Kidney epithelial cell (primary cell): ENCODE data around the gene TMEM229B. TPM values are rescaled to one million over a fixed set of nuclear protein-coding genes. Genes with fewer than 3 reads are reported as not detected.

Experiments
- DNase-seq: peaks from one replicate; pipeline ENCODE4 v3.0.0-alpha.2; 2010; ENCODE audit warnings: low read depth
- H3K27me3 ChIP-seq: 2 replicates; pipeline ENCODE4 v1.6.0; 2011; ENCODE audit warnings: low read length; ENCODE audit not compliant: control insufficient read depth, insufficient read depth
- H3K36me3 ChIP-seq: 2 replicates; pipeline ENCODE4 v1.5.1; 2011; ENCODE audit warnings: low read length; ENCODE audit not compliant: control insufficient read depth, insufficient read depth
- H3K4me3 ChIP-seq: 2 replicates; pipeline ENCODE4 v1.5.1; 2011; ENCODE audit warnings: low read depth, mild to moderate bottlenecking, control low read depth, low read length
- total RNA-seq: library from RNA; depleted of rRNA; stranded (reverse); fragments of >200 nt; gene quantifications from 2 replicates; pipeline ENCODE4 v1.2.3, GENCODE V29; 2015
- TF ChIP-seq, protein P1 (sequence below): IDR thresholded peaks from 2 replicates; pipeline ENCODE4 v1.5.1; 2011; ENCODE audit warnings: mild to moderate bottlenecking, moderate library complexity, low read length, control low read depth, inconsistent platforms; ENCODE audit not compliant: insufficient read depth, poor library complexity, severe bottlenecking

The TMEM229B gene
- 0.21 and 0.41 TPM in 2 replicates for total RNA-seq

- H3K36me3 ChIP-seq, result no peaks in the 10 kb centered on the region
- no peak for DNase-seq
- TF ChIP-seq, protein P1, sequence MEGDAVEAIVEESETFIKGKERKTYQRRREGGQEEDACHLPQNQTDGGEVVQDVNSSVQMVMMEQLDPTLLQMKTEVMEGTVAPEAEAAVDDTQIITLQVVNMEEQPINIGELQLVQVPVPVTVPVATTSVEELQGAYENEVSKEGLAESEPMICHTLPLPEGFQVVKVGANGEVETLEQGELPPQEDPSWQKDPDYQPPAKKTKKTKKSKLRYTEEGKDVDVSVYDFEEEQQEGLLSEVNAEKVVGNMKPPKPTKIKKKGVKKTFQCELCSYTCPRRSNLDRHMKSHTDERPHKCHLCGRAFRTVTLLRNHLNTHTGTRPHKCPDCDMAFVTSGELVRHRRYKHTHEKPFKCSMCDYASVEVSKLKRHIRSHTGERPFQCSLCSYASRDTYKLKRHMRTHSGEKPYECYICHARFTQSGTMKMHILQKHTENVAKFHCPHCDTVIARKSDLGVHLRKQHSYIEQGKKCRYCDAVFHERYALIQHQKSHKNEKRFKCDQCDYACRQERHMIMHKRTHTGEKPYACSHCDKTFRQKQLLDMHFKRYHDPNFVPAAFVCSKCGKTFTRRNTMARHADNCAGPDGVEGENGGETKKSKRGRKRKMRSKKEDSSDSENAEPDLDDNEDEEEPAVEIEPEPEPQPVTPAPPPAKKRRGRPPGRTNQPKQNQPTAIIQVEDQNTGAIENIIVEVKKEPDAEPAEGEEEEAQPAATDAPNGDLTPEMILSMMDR, result no peak
- no peaks in the 10 kb centered on the region for H3K27me3 ChIP-seq
- H3K4me3 ChIP-seq, result no peak within 1 kb of the TSS
Measured at GRCh38 chr14:67487937-67488893, at the start of gene TMEM229B. TSS of gene TMEM229B (minus strand) at chr14:67488721. CDS start at chr14:67473923, 14,798 bp downstream.

- no peaks in the 10 kb centered on the region for H3K27me3 ChIP-seq
- no peak for DNase-seq
- TF ChIP-seq, protein P1, result no peak
- no peaks in the 10 kb centered on the region for H3K36me3 ChIP-seq
- no peak overlapping the region for H3K4me3 ChIP-seq
Measured at GRCh38 chr14:67537736-67538135, 49.2 kb upstream of the TMEM229B start.

GRCh38 chr14:67536087-67536486, 47.6 kb upstream of the TMEM229B start:
- no peak for DNase-seq
- TF ChIP-seq, protein P1, result no peak
- H3K27me3 ChIP-seq, result no peaks in the 10 kb centered on the region
- H3K4me3 ChIP-seq, result no peak overlapping the region
- no peaks in the 10 kb centered on the region for H3K36me3 ChIP-seq

- H3K36me3 ChIP-seq, result no peaks in the 10 kb centered on the region
- peak overlapping the region; percentile 71 for H3K4me3 ChIP-seq
- H3K27me3 ChIP-seq, result no peaks in the 10 kb centered on the region
- DNase-seq, result no peak
- TF ChIP-seq, protein P1, result no peak
Measured at GRCh38 chr14:67533754-67534085, 45.2 kb upstream of the TMEM229B start.

DNA sequence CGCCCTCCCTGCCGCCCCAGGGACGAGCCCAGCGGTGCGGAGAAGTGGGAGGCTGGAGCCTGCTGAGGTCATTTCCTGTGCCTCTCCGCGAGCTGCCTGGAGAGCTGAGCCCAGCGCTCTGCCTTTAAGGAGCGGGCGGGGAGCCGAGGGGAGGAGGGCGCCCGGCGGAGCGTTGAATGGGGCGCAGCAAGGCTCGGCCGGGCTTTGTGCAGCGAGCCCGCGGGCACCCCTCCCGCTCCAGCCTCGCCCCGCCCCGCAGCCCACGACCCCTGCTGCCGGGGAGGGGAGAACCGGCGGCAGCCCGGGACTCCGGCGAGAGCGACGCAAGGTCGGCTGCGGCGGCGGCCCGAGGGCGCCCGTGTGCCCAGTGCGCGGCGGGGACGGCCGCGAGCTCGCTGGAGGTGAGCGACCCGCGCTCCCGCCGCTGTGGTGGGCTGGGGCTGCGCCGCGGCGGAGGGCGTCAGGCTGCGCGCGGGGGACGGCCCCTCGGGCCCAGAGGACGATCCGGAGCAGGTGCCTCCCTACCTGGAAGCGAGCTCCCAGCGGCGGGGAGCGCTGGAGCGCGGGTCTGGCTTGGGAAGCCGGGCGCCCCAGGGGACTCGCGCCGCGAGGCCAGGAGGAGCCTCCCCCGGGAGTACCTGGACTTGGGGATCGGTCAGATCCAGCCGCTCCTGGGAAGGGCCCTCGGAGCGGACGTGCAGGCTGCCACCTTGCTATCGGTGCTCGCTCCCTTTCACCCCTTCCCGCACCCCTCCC, 44.7 kb upstream of the TMEM229B start, which contains the start of gene PLEKHH1:
TSS of gene PLEKHH1 (plus strand) at position 293 of the 756 bp plus-strand sequence. CDS start 8,578 bp downstream, outside the sequence.
- Histone ChIP-seq H3K27me3 (no peaks in the 10 kb centered on the region), H3K36me3 (no peaks in the 10 kb centered on the region), H3K4me3 (peak within 1 kb of the TSS; percentile 71)
- no peak for DNase-seq
- TF ChIP-seq, protein P1, result no peak
